Esophagus squamous epithelium (tissue), 4 donors: ENCODE measurements around the gene BPGM.

ENCODE experiments used
- CTCF ChIP-seq, 6 experiments: fragments of 450-650 bp in 4 of 6; fragments of 200-600 bp in 2 of 6; sonication (generic) in 2 of 6; IDR thresholded peaks; one replicate each; pipeline ENCODE4 v1.5.1; 2016 to 2019; ENCODE audit warnings: antibody characterized with exemption in 6 of 6, mild to moderate bottlenecking in 4 of 6, moderate library complexity in 4 of 6
- POLR2A ChIP-seq, 4 donors: fragments of 450-650 bp; IDR thresholded peaks; one replicate each; pipeline ENCODE4 v1.6.1; 2017; ENCODE audit warnings: antibody characterized with exemption in 4 of 4, mild to moderate bottlenecking in 4 of 4, moderate library complexity in 3 of 4

- TF ChIP-seq POLR2A (IDR thresholded peaks at IDR 0.05) (no peak), CTCF (IDR thresholded peaks at IDR 0.05) (no peak)
These were observed 1.8 kb downstream of the BPGM start for GRCh38 chr7:134648456-134648855.
